Ovary (tissue), 3 donors: Measurements from ENCODE around the gene PARK7.

Experiments
- EP300 ChIP-seq: sonication (generic); formaldehyde crosslinking; IDR thresholded peaks from one replicate; pipeline ENCODE4 v1.6.1; 2017; ENCODE audit warnings: antibody characterized with exemption
- POLR2A ChIP-seq: fragments of 450-650 bp; IDR thresholded peaks from one replicate; pipeline ENCODE4 v1.6.1; 2017; ENCODE audit warnings: antibody characterized with exemption, mild to moderate bottlenecking, moderate library complexity
- TF ChIP-seq, protein P1 (sequence below), 3 donors: fragments of 450-650 bp in 2 of 3; fragments of 200-600 bp in 1 of 3; IDR thresholded peaks; one replicate each; pipeline versions ENCODE4 v1.5.1 to v1.8.0; 2016 to 2022; ENCODE audit warnings: antibody characterized with exemption in 3 of 3, mild to moderate bottlenecking in 1 of 3
- donor health status: DM: no; HTN: no; CAD: no.

- TF ChIP-seq POLR2A (no peak), EP300 (no peak)
- TF ChIP-seq, protein P1, sequence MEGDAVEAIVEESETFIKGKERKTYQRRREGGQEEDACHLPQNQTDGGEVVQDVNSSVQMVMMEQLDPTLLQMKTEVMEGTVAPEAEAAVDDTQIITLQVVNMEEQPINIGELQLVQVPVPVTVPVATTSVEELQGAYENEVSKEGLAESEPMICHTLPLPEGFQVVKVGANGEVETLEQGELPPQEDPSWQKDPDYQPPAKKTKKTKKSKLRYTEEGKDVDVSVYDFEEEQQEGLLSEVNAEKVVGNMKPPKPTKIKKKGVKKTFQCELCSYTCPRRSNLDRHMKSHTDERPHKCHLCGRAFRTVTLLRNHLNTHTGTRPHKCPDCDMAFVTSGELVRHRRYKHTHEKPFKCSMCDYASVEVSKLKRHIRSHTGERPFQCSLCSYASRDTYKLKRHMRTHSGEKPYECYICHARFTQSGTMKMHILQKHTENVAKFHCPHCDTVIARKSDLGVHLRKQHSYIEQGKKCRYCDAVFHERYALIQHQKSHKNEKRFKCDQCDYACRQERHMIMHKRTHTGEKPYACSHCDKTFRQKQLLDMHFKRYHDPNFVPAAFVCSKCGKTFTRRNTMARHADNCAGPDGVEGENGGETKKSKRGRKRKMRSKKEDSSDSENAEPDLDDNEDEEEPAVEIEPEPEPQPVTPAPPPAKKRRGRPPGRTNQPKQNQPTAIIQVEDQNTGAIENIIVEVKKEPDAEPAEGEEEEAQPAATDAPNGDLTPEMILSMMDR (IDR thresholded peaks at IDR 0.05) = no peak
These were observed 27.1 kb downstream of the PARK7 start for GRCh38 chr1:7988576-7988975.
